Endodermal cell (in vitro differentiated cells): ENCODE data around the gene KIF26B. TPM values are rescaled to one million over a fixed set of nuclear protein-coding genes. Genes with fewer than 3 reads are reported as not detected.

Experiments
- DNase-seq: peaks from one replicate; pipeline ENCODE4 v3.0.0-alpha.2; 2017
- H3K27ac ChIP-seq: 2 replicates; pipeline ENCODE4 v1.5.1; 2013; ENCODE audit warnings: mild to moderate bottlenecking, low read depth, low read length, moderate library complexity
- H3K27me3 ChIP-seq: 2 replicates; pipeline ENCODE4 v1.6.1; 2013; ENCODE audit warnings: mild to moderate bottlenecking, low read length, moderate library complexity; ENCODE audit not compliant: insufficient read depth, control insufficient read depth, poor library complexity, severe bottlenecking
- H3K36me3 ChIP-seq: 2 replicates; pipeline ENCODE4 v1.7.0; 2013; ENCODE audit warnings: mild to moderate bottlenecking, low read length, moderate library complexity; ENCODE audit not compliant: control insufficient read depth, insufficient read depth
- H3K4me1 ChIP-seq: one replicate; pipeline ENCODE4 v1.7.0; 2013; ENCODE audit warnings: low read length; ENCODE audit not compliant: control insufficient read depth, insufficient read depth
- H3K4me3 ChIP-seq: 2 replicates; pipeline ENCODE4 v1.5.1; 2013; ENCODE audit warnings: mild to moderate bottlenecking, low read length, moderate library complexity
- H3K9ac ChIP-seq: 2 replicates; pipeline ENCODE4 v1.6.1; 2013; ENCODE audit warnings: mild to moderate bottlenecking, low read length, moderate library complexity; ENCODE audit not compliant: poor library complexity, severe bottlenecking; ENCODE audit errors: extremely low read depth
- H3K9me3 ChIP-seq: 2 replicates; pipeline ENCODE4 v1.6.1; 2013; ENCODE audit warnings: mild to moderate bottlenecking, low read length, moderate library complexity; ENCODE audit not compliant: control insufficient read depth
- H3K27ac Mint-ChIP-seq: 2 replicates; pipeline ENCODE4 v1.8.0; 2020; ENCODE audit warnings: mixed read lengths
- H3K27me3 Mint-ChIP-seq: 2 replicates; pipeline ENCODE4 v1.8.0; 2021; ENCODE audit warnings: mild to moderate bottlenecking, mixed read lengths; ENCODE audit not compliant: insufficient read depth
- H3K36me3 Mint-ChIP-seq: 2 replicates; pipeline ENCODE4 v1.8.0; 2020; ENCODE audit warnings: low read depth, mixed read lengths
- H3K4me1 Mint-ChIP-seq: 2 replicates; pipeline ENCODE4 v1.8.0; 2020; ENCODE audit warnings: mixed read lengths
- H3K4me3 Mint-ChIP-seq: 2 replicates; pipeline ENCODE4 v1.8.0; 2020; ENCODE audit warnings: mild to moderate bottlenecking, moderate library complexity, mixed read lengths
- H3K9me3 Mint-ChIP-seq: 2 replicates; pipeline ENCODE4 v1.8.0; 2020; ENCODE audit warnings: mild to moderate bottlenecking, mixed read lengths
- CTCF ChIP-seq: fragments of 200-600 bp; sonication (generic); conservative IDR thresholded peaks from 2 replicates; pipeline ENCODE4 v1.5.0; 2021; ENCODE audit warnings: antibody characterized with exemption, mild to moderate bottlenecking
- WGBS, 2 experiments: methylation state at CpG; one replicate each; pipeline versions ENCODE4 v1.1.5 to v1.1.7; 2013; ENCODE audit warnings: missing lambda C conversion rate in 2 of 2, mixed read lengths in 1 of 2; ENCODE audit not compliant: insufficient coverage in 1 of 2, insufficient read length in 1 of 2; 5-methylcytosine and 5-hydroxymethylcytosine counted together
- total RNA-seq, 2 donors: library from RNA; stranded (reverse); fragmentation: NEBNext Ultra II Directional in 1 of 2; extraction: Animal tissue kit (Norgen Biotek cat#: 25700) in 1 of 2; gene quantifications; 2 replicates in 1 of 2; 3 replicates in 1 of 2; pipeline ENCODE4 v1.2.1, GENCODE V29; 2021

KIF26B gene
- total RNA-seq, 2 donors from 2014 or later, result 12.3 to 21.0 TPM

DNA sequence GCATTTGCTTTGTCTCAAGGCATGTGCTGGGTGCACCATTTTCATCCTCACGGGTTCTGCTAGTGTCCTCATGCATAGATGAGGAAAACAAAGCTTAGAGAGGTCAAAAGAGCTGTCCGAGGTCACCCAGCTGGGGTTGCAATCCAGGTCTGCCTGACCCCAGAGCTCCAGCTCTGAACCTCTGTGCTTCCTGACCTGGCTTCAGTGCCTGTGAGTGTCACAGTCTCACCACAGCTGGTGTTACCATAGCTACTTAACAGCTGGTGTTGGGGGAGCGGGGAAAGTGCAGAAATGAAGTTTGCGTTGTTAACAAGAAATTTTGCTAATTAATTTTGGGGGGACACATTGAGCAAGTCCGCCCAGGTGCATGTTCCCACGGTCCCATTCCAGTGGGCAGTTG lies 328.5 kb downstream of the KIF26B start:
- H3K4me1 ChIP-seq, result peaks cover 7% of the 10 kb centered on the region
- H3K27me3 ChIP-seq, result no peaks in the 10 kb centered on the region
- H3K4me3 ChIP-seq, result no peak overlapping the region
- no peaks in the 10 kb centered on the region for H3K9me3 ChIP-seq
- DNase-seq, result peak; percentile 64
- H3K36me3 Mint-ChIP-seq, result no peaks in the 10 kb centered on the region
- peaks cover 22% of the 10 kb centered on the region for H3K4me1 Mint-ChIP-seq
- H3K27ac Mint-ChIP-seq, result peak overlapping the region; percentile 42
- H3K9ac ChIP-seq, result no peak overlapping the region
- WGBS, 2 experiments, result 84 to 90% methylated on average over 5 to 6 of the region's 6 CpGs
- H3K4me3 Mint-ChIP-seq, result no peak overlapping the region
- H3K27ac ChIP-seq, result no peak overlapping the region
- no peaks in the 10 kb centered on the region for H3K27me3 Mint-ChIP-seq
- H3K36me3 ChIP-seq, result no peaks in the 10 kb centered on the region
- no peak for TF ChIP-seq CTCF
- H3K9me3 Mint-ChIP-seq, result no peaks in the 10 kb centered on the region

GRCh38 chr1:245484176-245484575 lies 329.4 kb downstream of the KIF26B start:
- Mint-ChIP-seq H3K27me3 (peaks cover 2% of the 10 kb centered on the region), H3K27ac (peak overlapping the region; percentile 27), H3K4me3 (no peak overlapping the region), H3K36me3 (no peaks in the 10 kb centered on the region), H3K9me3 (no peaks in the 10 kb centered on the region), H3K4me1 (peaks cover 31% of the 10 kb centered on the region)
- WGBS, 2 experiments, result 42 to 48% methylated on average over 2 of the region's 2 CpGs
- H3K4me3 ChIP-seq, result no peak overlapping the region
- no peaks in the 10 kb centered on the region for H3K9me3 ChIP-seq
- H3K27ac ChIP-seq, result no peak overlapping the region
- H3K36me3 ChIP-seq, result no peaks in the 10 kb centered on the region
- peaks cover 7% of the 10 kb centered on the region for H3K4me1 ChIP-seq
- H3K27me3 ChIP-seq, result no peaks in the 10 kb centered on the region
- TF ChIP-seq CTCF, result no peak
- H3K9ac ChIP-seq, result no peak overlapping the region
- peak; percentile 63 for DNase-seq

DNA sequence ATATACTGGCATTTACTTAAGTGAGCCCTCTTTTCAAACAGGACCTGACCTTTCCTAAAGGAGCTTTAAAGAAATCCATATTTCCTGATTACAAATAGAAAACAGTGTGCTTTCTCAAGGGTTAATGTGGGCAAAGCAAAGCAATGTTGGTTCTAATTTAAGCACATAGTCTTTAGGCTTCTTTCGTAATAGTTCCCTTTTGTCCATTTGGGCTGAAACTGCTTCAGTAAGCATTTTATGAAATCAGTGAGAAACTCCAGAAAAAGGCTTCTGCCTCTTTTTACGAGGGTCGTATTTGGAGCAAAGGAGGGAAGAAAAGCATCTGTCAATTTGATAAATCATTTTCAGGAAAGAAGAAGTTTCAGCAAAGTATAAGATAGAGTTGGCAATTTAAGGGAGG lies 331.2 kb downstream of the KIF26B start:
- Histone ChIP-seq H3K27me3 (no peaks in the 10 kb centered on the region), H3K9me3 (no peaks in the 10 kb centered on the region), H3K36me3 (peaks cover 4% of the 10 kb centered on the region), H3K4me3 (no peak overlapping the region), H3K27ac (no peak overlapping the region), H3K9ac (no peak overlapping the region), H3K4me1 (peaks cover 7% of the 10 kb centered on the region)
- WGBS, 2 experiments, result 87 to 95% methylated on average over 3 of the region's 3 CpGs
- Mint-ChIP-seq H3K9me3 (no peaks in the 10 kb centered on the region), H3K27me3 (peaks cover 2% of the 10 kb centered on the region), H3K4me3 (no peak overlapping the region), H3K27ac (no peak overlapping the region), H3K4me1 (peaks cover 29% of the 10 kb centered on the region), H3K36me3 (peaks cover 6% of the 10 kb centered on the region)
- DNase-seq, result no peak
- no peak for TF ChIP-seq CTCF
